GM23338 (cell line): ENCODE results near the gene ATXN7L1. TPM values are rescaled to one million over a fixed set of nuclear protein-coding genes. Genes with fewer than 3 reads are reported as not detected.

Experiments
- ATAC-seq: fragments of 200-7000 bp; cut with Tn5 transposase; 3 replicates; pipeline ENCODE4 v1.9.1; 2020
- DNase-seq: peaks from one replicate; pipeline ENCODE4 v3.0.0-alpha.2; 2015; ENCODE audit warnings: low spot score
- H2AFZ ChIP-seq: fragments of 200-600 bp; sonication (generic); 2 replicates; pipeline ENCODE4 v1.8.0; 2016; ENCODE audit warnings: antibody characterized with exemption, mild to moderate bottlenecking, moderate library complexity
- H3F3A ChIP-seq: fragments of 200-600 bp; sonication (generic); replicated peaks from 2 replicates; pipeline ENCODE4 v1.8.0; 2017; ENCODE audit warnings: antibody characterized with exemption, mixed run types, low read depth
- H3K27ac ChIP-seq: fragments of 200-600 bp; sonication (generic); 2 replicates; pipeline ENCODE4 v1.6.1; 2016; ENCODE audit warnings: low read depth
- H3K27me3 ChIP-seq: fragments of 200-600 bp; sonication (generic); 2 replicates; pipeline ENCODE4 v1.8.0; 2016; ENCODE audit warnings: mild to moderate bottlenecking, mixed run types, moderate library complexity; ENCODE audit not compliant: insufficient read depth
- H3K36me3 ChIP-seq: fragments of 200-600 bp; sonication (generic); 2 replicates; pipeline ENCODE4 v1.8.0; 2016; ENCODE audit warnings: mild to moderate bottlenecking; ENCODE audit not compliant: insufficient read depth
- H3K4me1 ChIP-seq: fragments of 200-600 bp; sonication (generic); 2 replicates; pipeline ENCODE4 v1.8.0; 2016; ENCODE audit warnings: mild to moderate bottlenecking, moderate library complexity; ENCODE audit not compliant: insufficient read depth
- H3K4me2 ChIP-seq: fragments of 200-600 bp; sonication (generic); 2 replicates; pipeline ENCODE4 v1.7.1; 2017; ENCODE audit warnings: mixed run types
- H3K4me3 ChIP-seq: fragments of 200-600 bp; sonication (generic); 2 replicates; pipeline ENCODE4 v1.6.1; 2016; ENCODE audit warnings: mixed run types
- H3K79me2 ChIP-seq: fragments of 200-600 bp; sonication (generic); replicated peaks from 2 replicates; pipeline ENCODE4 v1.8.0; 2017; ENCODE audit warnings: mild to moderate bottlenecking; ENCODE audit not compliant: insufficient read depth
- H3K9me2 ChIP-seq: fragments of 200-600 bp; sonication (generic); 2 replicates; pipeline ENCODE4 v1.8.0; 2017; ENCODE audit not compliant: insufficient read depth
- H4K20me1 ChIP-seq: fragments of 200-600 bp; sonication (generic); replicated peaks from 2 replicates; pipeline ENCODE4 v1.8.0; 2017; ENCODE audit warnings: mild to moderate bottlenecking; ENCODE audit not compliant: insufficient read depth
- H3K27ac Mint-ChIP-seq: 2 replicates; pipeline ENCODE4 v1.8.0; 2020; ENCODE audit warnings: inconsistent platforms, mild to moderate bottlenecking, moderate library complexity, mixed read lengths
- H3K27me3 Mint-ChIP-seq: 3 replicates; pipeline ENCODE4 v1.8.0; 2022; ENCODE audit warnings: low read depth, mild to moderate bottlenecking, moderate library complexity, mixed read lengths, inconsistent platforms; ENCODE audit not compliant: insufficient read depth, poor library complexity
- H3K36me3 Mint-ChIP-seq: 3 replicates; pipeline ENCODE4 v1.8.0; 2021; ENCODE audit warnings: low read depth, mild to moderate bottlenecking, inconsistent platforms, moderate library complexity, mixed read lengths
- H3K4me1 Mint-ChIP-seq: 3 replicates; pipeline ENCODE4 v1.8.0; 2020; ENCODE audit warnings: mild to moderate bottlenecking, inconsistent platforms, mixed read lengths
- H3K4me3 Mint-ChIP-seq: 3 replicates; pipeline ENCODE4 v1.8.0; 2021; ENCODE audit warnings: moderate library complexity, mild to moderate bottlenecking, inconsistent platforms, mixed read lengths
- H3K9me3 Mint-ChIP-seq: 3 replicates; pipeline ENCODE4 v1.8.0; 2020; ENCODE audit warnings: moderate library complexity, mild to moderate bottlenecking, inconsistent platforms, mixed read lengths
- CREB1 ChIP-seq: fragments of 250-450 bp; sonication (Bioruptor Pico); IDR thresholded peaks from 2 replicates; pipeline ENCODE4 v1.5.0; 2020; ENCODE audit warnings: low read depth, mild to moderate bottlenecking, moderate library complexity
- ETS1 ChIP-seq: IDR thresholded peaks from 2 replicates; pipeline ENCODE4 v1.6.1; 2016; ENCODE audit warnings: antibody characterized with exemption
- EZH2 ChIP-seq: fragments of 200-600 bp; sonication (generic); IDR thresholded peaks from one replicate; pipeline ENCODE4 v1.8.0; 2017; ENCODE audit warnings: antibody characterized with exemption, mild to moderate bottlenecking, low read depth; ENCODE audit not compliant: unreplicated experiment
- EZH2phosphoT487 ChIP-seq: fragments of 200-600 bp; sonication (generic); IDR thresholded peaks from one replicate; pipeline ENCODE4 v1.8.1; 2018; ENCODE audit warnings: antibody characterized with exemption; ENCODE audit not compliant: unreplicated experiment
- JUNB ChIP-seq: IDR thresholded peaks from one replicate; pipeline ENCODE4 v1.6.1; 2016; ENCODE audit warnings: antibody characterized with exemption; ENCODE audit not compliant: unreplicated experiment
- NANOG ChIP-seq: IDR thresholded peaks from 2 replicates; pipeline ENCODE4 v1.6.1; 2016; ENCODE audit warnings: antibody characterized with exemption, borderline replicate concordance
- POLR2AphosphoS5 ChIP-seq: IDR thresholded peaks from 2 replicates; pipeline ENCODE4 v1.6.1; 2016; ENCODE audit warnings: antibody characterized with exemption, low read depth
- STAT1 ChIP-seq: IDR thresholded peaks from one replicate; pipeline ENCODE4 v1.6.1; 2016; ENCODE audit warnings: antibody characterized with exemption; ENCODE audit not compliant: unreplicated experiment
- ZNF114 ChIP-seq: fragments of 250-450 bp; sonication (Bioruptor Pico); IDR thresholded peaks from 2 replicates; pipeline ENCODE4 v1.5.0; 2020; ENCODE audit warnings: mild to moderate bottlenecking, moderate library complexity
- ZNF331 ChIP-seq: fragments of 250-450 bp; sonication (Bioruptor Pico); IDR thresholded peaks from 2 replicates; pipeline ENCODE4 v1.5.0; 2020; ENCODE audit warnings: low read depth, mild to moderate bottlenecking, moderate library complexity
- ZNF462 ChIP-seq: fragments of 250-450 bp; sonication (Bioruptor Pico); IDR thresholded peaks from 2 replicates; pipeline ENCODE4 v1.5.0; 2020; ENCODE audit warnings: mild to moderate bottlenecking, moderate library complexity
- polyA plus RNA-seq: library from polyadenylated mRNA; unstranded; fragments of >200 nt; fragmentation: Nextera tagmentation; extraction: Ambion mirVana; gene quantifications from 2 replicates; pipeline ENCODE4 v1.2.1, GENCODE V29; 2016
- total RNA-seq: library from RNA; depleted of rRNA; stranded (reverse); fragments of >200 nt; shearing (Covaris generic); gene quantifications from 2 replicates; pipeline ENCODE4 v1.2.3, GENCODE V29; 2014
- TF ChIP-seq, protein P1 (sequence below): IDR thresholded peaks from one replicate; pipeline ENCODE4 v1.6.1; 2018; ENCODE audit warnings: antibody characterized with exemption; ENCODE audit not compliant: unreplicated experiment
- TF ChIP-seq, protein P2 (sequence below), 2 experiments: fragments of 200-600 bp in 1 of 2; sonication (generic) in 1 of 2; conservative IDR thresholded peaks; 2 replicates each; pipeline versions ENCODE4 v1.5.1 to v1.6.1; 2016 to 2017; ENCODE audit warnings: antibody characterized with exemption in 2 of 2, low read depth in 2 of 2, mild to moderate bottlenecking in 2 of 2, moderate library complexity in 1 of 2

ATXN7L1 gene
- total and polyA plus RNA-seq, 2 experiments from 2014 or later, result 22.8 to 29.8 TPM

GRCh38 chr7:105602325-105603305, 273.8 kb downstream of the ATXN7L1 start:
- H3K79me2 ChIP-seq, result no peaks in the 10 kb centered on the region
- peaks cover 24% of the 10 kb centered on the region for H3K36me3 Mint-ChIP-seq
- peaks cover 9% of the 10 kb centered on the region; the same call in 1 of the 3 replicates for H3K9me3 Mint-ChIP-seq

More at GRCh38 chr7:105602325-105603305, 273.8 kb downstream of the ATXN7L1 start:
- peaks cover 8% of the 10 kb centered on the region; the same call in 1 of the 2 replicates for H3K9me2 ChIP-seq
- no peak overlapping the region for H3K27ac Mint-ChIP-seq
- H3K4me1 ChIP-seq, result peaks cover 5% of the 10 kb centered on the region
- H3K4me3 ChIP-seq, result no peak overlapping the region
- H2AFZ ChIP-seq, result no peak overlapping the region
- H3K27ac ChIP-seq, result no peak overlapping the region
- no peaks in the 10 kb centered on the region for H3K36me3 ChIP-seq
- H4K20me1 ChIP-seq, result no peaks in the 10 kb centered on the region
- H3K27me3 ChIP-seq, result no peaks in the 10 kb centered on the region
- H3K27me3 Mint-ChIP-seq, result peaks cover 20% of the 10 kb centered on the region
- ATAC-seq (no peak), DNase-seq (no peak)
- no peak overlapping the region for H3K4me2 ChIP-seq
- no peak overlapping the region for H3K4me3 Mint-ChIP-seq
- no peak for TF ChIP-seq ZNF462 (CRISPR knock-in tag)
- TF ChIP-seq CREB1 (CRISPR knock-in tag), result no peak
- TF ChIP-seq, protein P1, sequence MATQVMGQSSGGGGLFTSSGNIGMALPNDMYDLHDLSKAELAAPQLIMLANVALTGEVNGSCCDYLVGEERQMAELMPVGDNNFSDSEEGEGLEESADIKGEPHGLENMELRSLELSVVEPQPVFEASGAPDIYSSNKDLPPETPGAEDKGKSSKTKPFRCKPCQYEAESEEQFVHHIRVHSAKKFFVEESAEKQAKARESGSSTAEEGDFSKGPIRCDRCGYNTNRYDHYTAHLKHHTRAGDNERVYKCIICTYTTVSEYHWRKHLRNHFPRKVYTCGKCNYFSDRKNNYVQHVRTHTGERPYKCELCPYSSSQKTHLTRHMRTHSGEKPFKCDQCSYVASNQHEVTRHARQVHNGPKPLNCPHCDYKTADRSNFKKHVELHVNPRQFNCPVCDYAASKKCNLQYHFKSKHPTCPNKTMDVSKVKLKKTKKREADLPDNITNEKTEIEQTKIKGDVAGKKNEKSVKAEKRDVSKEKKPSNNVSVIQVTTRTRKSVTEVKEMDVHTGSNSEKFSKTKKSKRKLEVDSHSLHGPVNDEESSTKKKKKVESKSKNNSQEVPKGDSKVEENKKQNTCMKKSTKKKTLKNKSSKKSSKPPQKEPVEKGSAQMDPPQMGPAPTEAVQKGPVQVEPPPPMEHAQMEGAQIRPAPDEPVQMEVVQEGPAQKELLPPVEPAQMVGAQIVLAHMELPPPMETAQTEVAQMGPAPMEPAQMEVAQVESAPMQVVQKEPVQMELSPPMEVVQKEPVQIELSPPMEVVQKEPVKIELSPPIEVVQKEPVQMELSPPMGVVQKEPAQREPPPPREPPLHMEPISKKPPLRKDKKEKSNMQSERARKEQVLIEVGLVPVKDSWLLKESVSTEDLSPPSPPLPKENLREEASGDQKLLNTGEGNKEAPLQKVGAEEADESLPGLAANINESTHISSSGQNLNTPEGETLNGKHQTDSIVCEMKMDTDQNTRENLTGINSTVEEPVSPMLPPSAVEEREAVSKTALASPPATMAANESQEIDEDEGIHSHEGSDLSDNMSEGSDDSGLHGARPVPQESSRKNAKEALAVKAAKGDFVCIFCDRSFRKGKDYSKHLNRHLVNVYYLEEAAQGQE, result no peak
- TF ChIP-seq, protein P2, sequence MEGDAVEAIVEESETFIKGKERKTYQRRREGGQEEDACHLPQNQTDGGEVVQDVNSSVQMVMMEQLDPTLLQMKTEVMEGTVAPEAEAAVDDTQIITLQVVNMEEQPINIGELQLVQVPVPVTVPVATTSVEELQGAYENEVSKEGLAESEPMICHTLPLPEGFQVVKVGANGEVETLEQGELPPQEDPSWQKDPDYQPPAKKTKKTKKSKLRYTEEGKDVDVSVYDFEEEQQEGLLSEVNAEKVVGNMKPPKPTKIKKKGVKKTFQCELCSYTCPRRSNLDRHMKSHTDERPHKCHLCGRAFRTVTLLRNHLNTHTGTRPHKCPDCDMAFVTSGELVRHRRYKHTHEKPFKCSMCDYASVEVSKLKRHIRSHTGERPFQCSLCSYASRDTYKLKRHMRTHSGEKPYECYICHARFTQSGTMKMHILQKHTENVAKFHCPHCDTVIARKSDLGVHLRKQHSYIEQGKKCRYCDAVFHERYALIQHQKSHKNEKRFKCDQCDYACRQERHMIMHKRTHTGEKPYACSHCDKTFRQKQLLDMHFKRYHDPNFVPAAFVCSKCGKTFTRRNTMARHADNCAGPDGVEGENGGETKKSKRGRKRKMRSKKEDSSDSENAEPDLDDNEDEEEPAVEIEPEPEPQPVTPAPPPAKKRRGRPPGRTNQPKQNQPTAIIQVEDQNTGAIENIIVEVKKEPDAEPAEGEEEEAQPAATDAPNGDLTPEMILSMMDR (conservative IDR thresholded peaks at IDR 0.05; ENCODE audit: low read depth in 2 of 2), result no peak
- TF ChIP-seq POLR2AphosphoS5, result no peak
- TF ChIP-seq STAT1, result no peak
- TF ChIP-seq JUNB, result no peak
- no peak for TF ChIP-seq EZH2
- TF ChIP-seq NANOG, result no peak
- TF ChIP-seq ZNF331 (CRISPR knock-in tag), result no peak
- TF ChIP-seq ETS1, result no peak
- TF ChIP-seq EZH2phosphoT487, result no peak
- TF ChIP-seq ZNF114 (CRISPR knock-in tag), result no peak
- no peaks in the 10 kb centered on the region for H3F3A ChIP-seq
- peaks cover 31% of the 10 kb centered on the region for H3K4me1 Mint-ChIP-seq
